Tibial nerve (tissue), 3 donors: ENCODE data around the gene ANXA11.

Experiments used
- POLR2A ChIP-seq, 2 donors: fragments of 450-650 bp; IDR thresholded peaks; one replicate each; pipeline ENCODE4 v1.6.1; 2017; ENCODE audit warnings: antibody characterized with exemption in 2 of 2, mild to moderate bottlenecking in 2 of 2, moderate library complexity in 2 of 2
- TF ChIP-seq, protein P1 (sequence below), 5 experiments: fragments of 200-600 bp in 3 of 5; fragments of 450-650 bp in 2 of 5; sonication (generic) in 3 of 5; IDR thresholded peaks; one replicate each; pipeline ENCODE4 v1.5.1; 2016 to 2019; ENCODE audit warnings: antibody characterized with exemption in 5 of 5, mild to moderate bottlenecking in 3 of 5, moderate library complexity in 2 of 5

GRCh38 chr10:80185578-80186299, 19.6 kb downstream of the ANXA11 start:
- no peak for TF ChIP-seq POLR2A (IDR thresholded peaks at IDR 0.05)
- TF ChIP-seq, protein P1, sequence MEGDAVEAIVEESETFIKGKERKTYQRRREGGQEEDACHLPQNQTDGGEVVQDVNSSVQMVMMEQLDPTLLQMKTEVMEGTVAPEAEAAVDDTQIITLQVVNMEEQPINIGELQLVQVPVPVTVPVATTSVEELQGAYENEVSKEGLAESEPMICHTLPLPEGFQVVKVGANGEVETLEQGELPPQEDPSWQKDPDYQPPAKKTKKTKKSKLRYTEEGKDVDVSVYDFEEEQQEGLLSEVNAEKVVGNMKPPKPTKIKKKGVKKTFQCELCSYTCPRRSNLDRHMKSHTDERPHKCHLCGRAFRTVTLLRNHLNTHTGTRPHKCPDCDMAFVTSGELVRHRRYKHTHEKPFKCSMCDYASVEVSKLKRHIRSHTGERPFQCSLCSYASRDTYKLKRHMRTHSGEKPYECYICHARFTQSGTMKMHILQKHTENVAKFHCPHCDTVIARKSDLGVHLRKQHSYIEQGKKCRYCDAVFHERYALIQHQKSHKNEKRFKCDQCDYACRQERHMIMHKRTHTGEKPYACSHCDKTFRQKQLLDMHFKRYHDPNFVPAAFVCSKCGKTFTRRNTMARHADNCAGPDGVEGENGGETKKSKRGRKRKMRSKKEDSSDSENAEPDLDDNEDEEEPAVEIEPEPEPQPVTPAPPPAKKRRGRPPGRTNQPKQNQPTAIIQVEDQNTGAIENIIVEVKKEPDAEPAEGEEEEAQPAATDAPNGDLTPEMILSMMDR (IDR thresholded peaks at IDR 0.05) = no peak
